Retinal pigment epithelial cell (primary cell): ENCODE results near the gene RNF212.

Experiments
- DNase-seq: peaks from one replicate; pipeline ENCODE4 v3.0.0-alpha.2; 2010; ENCODE audit warnings: low read depth
- H3K4me3 ChIP-seq: 2 replicates; pipeline ENCODE4 v1.5.1; 2011; ENCODE audit warnings: mild to moderate bottlenecking, low read length, control low read depth, moderate library complexity
- CTCF ChIP-seq: conservative IDR thresholded peaks from 2 replicates; pipeline ENCODE4 v1.5.1; 2011; ENCODE audit warnings: low read depth, low read length, control low read depth, inconsistent platforms

Gene RNF212

GRCh38 chr4:1105662-1106061 is 7.7 kb downstream of the RNF212 start:
- H3K4me3 ChIP-seq, result no peak overlapping the region
- no peak for TF ChIP-seq CTCF
- peak; percentile 95 for DNase-seq

- TF ChIP-seq CTCF, result no peak
- DNase-seq, result no peak
- H3K4me3 ChIP-seq, result no peak overlapping the region
Observed at GRCh38 chr4:1105067-1105466, 8.3 kb downstream of the RNF212 start.

- no peak overlapping the region for H3K4me3 ChIP-seq
- no peak for TF ChIP-seq CTCF
- DNase-seq, result no peak
Observed at GRCh38 chr4:1104647-1105046, 8.7 kb downstream of the RNF212 start.

- no peak overlapping the region for H3K4me3 ChIP-seq
- no peak for DNase-seq
- no peak for TF ChIP-seq CTCF
Observed at GRCh38 chr4:1099684-1100335, 13.6 kb downstream of the RNF212 start.

- TF ChIP-seq CTCF, result no peak
- no peak for DNase-seq
- H3K4me3 ChIP-seq, result no peak overlapping the region
Observed at GRCh38 chr4:1099270-1099669, 14.1 kb downstream of the RNF212 start.

- no peak for DNase-seq
- TF ChIP-seq CTCF, result no peak
- H3K4me3 ChIP-seq, result no peak overlapping the region
Observed at GRCh38 chr4:1098311-1098925, 14.9 kb downstream of the RNF212 start.

GRCh38 chr4:1097553-1097952 is 15.8 kb downstream of the RNF212 start:
- no peak for TF ChIP-seq CTCF
- H3K4me3 ChIP-seq, result no peak overlapping the region
- DNase-seq, result no peak
